WERI-Rb-1 (cell line): ENCODE results near the gene KLHL29.
A peak's percentile ranks its signal among the peaks of the same experiment; 100 is the strongest.

ENCODE experiments used
- DNase-seq: peaks from one replicate; pipeline ENCODE4 v3.0.0-alpha.2; 2020
- H3K27ac ChIP-seq: fragments of 250-450 bp; sonication (Bioruptor Pico); 2 replicates; pipeline ENCODE4 v1.5.1; 2020; ENCODE audit warnings: mild to moderate bottlenecking, moderate library complexity
- H3K27me3 ChIP-seq: fragments of 250-450 bp; sonication (Bioruptor Pico); 2 replicates; pipeline ENCODE4 v1.5.1; 2021; ENCODE audit warnings: mild to moderate bottlenecking, low read depth, moderate library complexity; ENCODE audit not compliant: insufficient read depth, severe bottlenecking
- H3K36me3 ChIP-seq: fragments of 250-450 bp; sonication (Bioruptor Pico); 2 replicates; pipeline ENCODE4 v1.5.1; 2020; ENCODE audit warnings: mild to moderate bottlenecking, moderate library complexity
- H3K4me3 ChIP-seq: 2 replicates; pipeline ENCODE4 v1.5.1; 2011; ENCODE audit warnings: low read depth, mild to moderate bottlenecking, control low read depth, low read length
- H3K9me3 ChIP-seq: fragments of 250-450 bp; sonication (Bioruptor Pico); 2 replicates; pipeline ENCODE4 v1.5.1; 2021; ENCODE audit warnings: mild to moderate bottlenecking, moderate library complexity; ENCODE audit not compliant: severe bottlenecking
- TF ChIP-seq, protein P1 (sequence below): IDR thresholded peaks from 2 replicates; pipeline ENCODE4 v1.5.1; 2011; ENCODE audit warnings: low read depth, mild to moderate bottlenecking, control low read depth, inconsistent platforms, low read length

The KLHL29 gene

DNA sequence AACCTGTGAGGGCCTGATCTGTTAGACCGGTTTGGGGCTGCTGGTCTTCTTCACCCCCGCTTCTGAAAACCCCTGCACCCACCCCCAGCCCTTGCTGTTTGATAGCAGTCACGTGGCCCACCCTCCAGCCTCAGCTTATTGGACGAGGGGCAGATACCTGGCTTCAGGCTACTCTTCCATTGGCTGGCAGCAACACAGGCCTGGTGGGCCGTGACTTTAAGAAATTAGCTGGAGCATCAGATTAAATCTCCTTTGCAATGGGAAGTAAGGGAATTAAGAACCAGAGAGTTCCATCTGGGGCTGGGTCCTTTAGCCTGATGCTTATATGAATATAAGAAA, 107.3 kb downstream of the KLHL29 start:
- peak; percentile 71 for DNase-seq
- TF ChIP-seq, protein P1, sequence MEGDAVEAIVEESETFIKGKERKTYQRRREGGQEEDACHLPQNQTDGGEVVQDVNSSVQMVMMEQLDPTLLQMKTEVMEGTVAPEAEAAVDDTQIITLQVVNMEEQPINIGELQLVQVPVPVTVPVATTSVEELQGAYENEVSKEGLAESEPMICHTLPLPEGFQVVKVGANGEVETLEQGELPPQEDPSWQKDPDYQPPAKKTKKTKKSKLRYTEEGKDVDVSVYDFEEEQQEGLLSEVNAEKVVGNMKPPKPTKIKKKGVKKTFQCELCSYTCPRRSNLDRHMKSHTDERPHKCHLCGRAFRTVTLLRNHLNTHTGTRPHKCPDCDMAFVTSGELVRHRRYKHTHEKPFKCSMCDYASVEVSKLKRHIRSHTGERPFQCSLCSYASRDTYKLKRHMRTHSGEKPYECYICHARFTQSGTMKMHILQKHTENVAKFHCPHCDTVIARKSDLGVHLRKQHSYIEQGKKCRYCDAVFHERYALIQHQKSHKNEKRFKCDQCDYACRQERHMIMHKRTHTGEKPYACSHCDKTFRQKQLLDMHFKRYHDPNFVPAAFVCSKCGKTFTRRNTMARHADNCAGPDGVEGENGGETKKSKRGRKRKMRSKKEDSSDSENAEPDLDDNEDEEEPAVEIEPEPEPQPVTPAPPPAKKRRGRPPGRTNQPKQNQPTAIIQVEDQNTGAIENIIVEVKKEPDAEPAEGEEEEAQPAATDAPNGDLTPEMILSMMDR, result no peak
- Histone ChIP-seq H3K9me3 (no peaks in the 10 kb centered on the region), H3K4me3 (no peak overlapping the region), H3K27me3 (no peaks in the 10 kb centered on the region), H3K27ac (peak overlapping the region; percentile 96), H3K36me3 (no peaks in the 10 kb centered on the region)

DNA sequence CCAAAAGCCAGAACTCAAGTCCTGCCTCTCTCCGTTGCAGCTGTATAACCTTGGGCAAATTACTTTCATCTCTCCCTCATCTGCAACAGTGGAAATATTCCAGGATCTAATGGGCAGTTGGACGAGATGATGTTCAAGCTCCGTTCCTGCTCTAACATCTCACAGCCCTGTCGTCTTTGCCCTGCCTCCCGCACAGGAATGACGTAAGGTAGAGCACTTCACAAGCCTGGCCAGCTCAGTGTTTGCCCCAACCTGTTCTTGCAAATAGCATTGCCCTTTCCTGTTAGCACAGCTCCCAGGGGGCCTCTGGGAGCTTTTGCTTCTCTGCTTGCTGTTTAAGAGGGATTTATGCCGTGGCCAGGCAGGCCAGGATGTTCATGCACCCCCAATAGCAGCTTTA, 107.9 kb downstream of the KLHL29 start:
- Histone ChIP-seq H3K27me3 (no peaks in the 10 kb centered on the region), H3K4me3 (no peak overlapping the region), H3K9me3 (no peaks in the 10 kb centered on the region), H3K36me3 (no peaks in the 10 kb centered on the region), H3K27ac (peak overlapping the region; percentile 96)
- TF ChIP-seq, protein P1, result no peak
- peak; percentile 86 for DNase-seq

DNA sequence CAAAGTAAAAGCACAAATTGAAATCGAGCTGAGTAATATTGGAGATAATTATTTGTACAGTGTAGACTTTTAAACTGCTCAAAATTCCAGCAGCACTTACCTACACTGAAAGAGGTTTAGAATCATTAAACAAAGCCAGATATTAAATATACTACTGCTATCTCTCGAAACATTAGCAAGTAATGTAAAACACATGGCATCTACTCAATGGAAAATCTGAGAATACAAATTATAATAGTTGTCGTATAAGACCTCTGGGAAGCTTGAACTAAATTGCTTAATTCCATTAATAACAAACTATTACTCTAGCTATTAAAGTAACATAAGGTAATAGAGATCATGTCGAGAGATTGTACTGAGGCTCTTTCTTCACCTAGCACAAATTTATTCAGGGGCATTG, 108.9 kb downstream of the KLHL29 start:
- TF ChIP-seq, protein P1, result no peak
- H3K36me3 ChIP-seq, result no peaks in the 10 kb centered on the region
- DNase-seq, result no peak
- H3K27me3 ChIP-seq, result no peaks in the 10 kb centered on the region
- peak overlapping the region; percentile 96 for H3K27ac ChIP-seq
- no peak overlapping the region for H3K4me3 ChIP-seq
- no peaks in the 10 kb centered on the region for H3K9me3 ChIP-seq

DNA sequence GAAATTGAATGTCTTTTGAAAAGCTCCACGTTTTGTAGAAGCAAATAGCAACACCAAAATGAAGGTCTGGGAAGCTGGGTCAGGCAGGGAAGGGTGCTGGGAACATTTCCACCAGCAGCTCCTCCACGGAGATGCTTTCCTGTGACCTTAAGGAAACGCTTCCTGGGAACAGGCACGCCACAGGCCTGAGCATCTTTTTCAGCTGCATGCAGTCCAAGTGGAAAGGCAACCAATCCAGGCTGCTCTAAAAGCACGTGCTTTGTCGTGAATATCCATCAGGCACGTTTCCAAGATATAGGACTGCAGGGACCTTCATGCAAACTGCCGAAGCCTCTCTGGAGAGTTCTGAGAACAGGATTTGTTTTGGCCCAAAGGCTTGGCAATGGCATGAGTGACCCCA, 109.3 kb downstream of the KLHL29 start:
- TF ChIP-seq, protein P1, result no peak
- no peak for DNase-seq

DNA sequence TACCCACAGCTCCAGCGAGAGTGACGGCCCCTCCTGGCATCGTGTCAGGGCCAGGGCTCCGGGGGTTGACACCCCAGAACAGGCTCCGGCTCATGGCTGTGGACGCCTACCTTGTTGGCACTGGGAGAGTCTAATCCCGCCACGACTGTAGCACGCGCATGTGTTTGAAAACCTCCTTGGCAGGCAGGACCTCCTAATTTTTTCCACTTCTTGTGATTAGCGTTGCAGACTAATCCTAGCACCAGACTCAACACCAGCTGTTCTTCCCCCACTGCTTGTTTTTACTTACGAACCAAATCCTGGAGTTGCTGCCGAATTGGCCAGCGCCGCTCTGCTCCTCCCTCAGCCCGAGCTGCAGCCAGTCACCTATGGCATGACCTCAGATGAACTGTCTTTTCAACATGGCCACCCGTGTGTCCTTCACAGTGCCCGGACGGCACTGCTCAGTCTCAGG, 110.7 kb downstream of the KLHL29 start:
- TF ChIP-seq, protein P1, result no peak
- DNase-seq, result peak; percentile 96
- Histone ChIP-seq H3K27ac (peak overlapping the region; percentile 96), H3K27me3 (no peaks in the 10 kb centered on the region), H3K4me3 (peak overlapping the region; percentile 19), H3K9me3 (no peaks in the 10 kb centered on the region), H3K36me3 (no peaks in the 10 kb centered on the region)

More for the DNA sequence above, 109.3 kb downstream of the KLHL29 start:
- Histone ChIP-seq H3K9me3 (no peaks in the 10 kb centered on the region), H3K4me3 (no peak overlapping the region), H3K36me3 (no peaks in the 10 kb centered on the region), H3K27me3 (no peaks in the 10 kb centered on the region), H3K27ac (peak overlapping the region; percentile 96)

DNA sequence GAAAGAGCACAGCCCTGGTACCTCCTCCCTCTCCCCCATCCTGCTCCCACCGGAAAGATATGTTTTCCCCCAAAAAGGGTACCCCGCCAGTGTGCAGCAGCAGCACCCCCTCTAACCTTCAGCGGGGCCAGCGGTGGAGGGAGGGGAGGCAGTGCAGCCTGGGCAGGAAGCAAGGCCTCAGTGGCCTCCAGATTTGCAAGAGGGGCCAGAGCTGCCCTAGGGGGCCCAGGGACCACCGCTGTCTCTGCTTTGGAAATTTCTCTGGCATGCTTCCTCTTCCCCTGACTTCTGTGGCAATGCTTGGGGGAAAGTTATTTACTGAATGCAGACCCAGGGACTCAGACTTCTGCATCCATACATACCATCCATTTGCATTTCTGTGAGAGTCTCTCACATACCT, 111.5 kb downstream of the KLHL29 start:
- Histone ChIP-seq H3K4me3 (no peak overlapping the region), H3K36me3 (no peaks in the 10 kb centered on the region), H3K9me3 (no peaks in the 10 kb centered on the region), H3K27me3 (no peaks in the 10 kb centered on the region), H3K27ac (peak overlapping the region; percentile 96)
- TF ChIP-seq, protein P1, result no peak
- DNase-seq, result no peak
